T-helper 1 cell treated with Interleukin-12 subunit alpha and Interleukin-12 subunit beta and Interleukin-4 antibody, amounts not matched to agents 30 ng/mL and 1 ng/mL, for 36 hours (primary cell): ENCODE results near the gene NCF2. TPM values are rescaled to one million over a fixed set of nuclear protein-coding genes. Genes with fewer than 3 reads are reported as not detected.

ENCODE experiments used
- intact Hi-C: fragments of 100-400 bp; cut with micrococcal nuclease; formaldehyde crosslinking; loops from one replicate; pipeline ENCODE4 v1.15.1; 2024
- total RNA-seq: library from RNA; stranded (reverse); gene quantifications from 2 replicates; pipeline ENCODE4 v1.2.3, GENCODE V29; 2022

The NCF2 gene
- total RNA-seq, 1 donor from 2014 or later = 28.1 TPM

DNA sequence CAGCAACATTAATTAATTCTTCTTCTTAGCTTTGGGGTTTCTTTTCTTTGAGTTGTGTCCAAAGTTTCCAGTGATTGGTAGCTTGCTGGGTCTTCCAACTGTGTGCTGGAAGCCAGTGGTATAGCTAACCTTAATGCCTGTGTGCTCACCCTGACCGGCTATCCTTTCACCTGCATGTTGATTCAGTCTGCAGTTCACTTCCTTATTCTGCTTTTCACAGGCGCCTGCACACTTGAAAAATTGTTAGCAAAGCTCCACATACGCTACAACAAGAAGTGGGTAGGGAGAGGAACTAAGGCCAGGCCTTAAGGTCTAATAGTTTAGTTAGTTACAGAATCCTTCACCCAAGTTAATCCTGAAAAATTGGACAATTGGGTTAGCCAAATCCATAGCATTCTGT is 35.7 kb downstream of the NCF2 start:
- intact Hi-C loops = loop anchor here (10.0 kb wide), 1 partner anchor 670 kb away; no protein-coding TSS in a partner anchor

DNA sequence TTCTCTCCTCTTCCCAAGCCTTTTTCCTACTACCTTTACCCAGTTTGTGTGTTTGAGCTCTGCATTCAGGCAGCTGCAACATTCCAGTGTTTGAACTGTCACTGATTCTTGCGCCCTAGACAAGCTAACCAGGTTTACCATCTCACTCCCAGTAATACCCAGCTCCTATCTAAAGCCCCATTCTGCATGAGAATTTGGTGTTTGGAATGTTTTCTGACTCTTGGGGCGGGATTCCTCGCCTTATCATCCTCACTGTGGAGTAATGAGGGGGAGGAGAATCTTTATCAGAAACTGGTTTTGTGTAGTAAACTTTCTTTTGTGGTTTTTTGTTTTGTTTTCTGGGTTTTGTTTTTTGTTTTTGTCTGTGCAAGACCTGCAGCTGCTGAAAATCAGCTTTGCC is 36.5 kb downstream of the NCF2 start:
- intact Hi-C loops = loop anchor here (10.0 kb wide), 1 partner anchor 669 kb away; no protein-coding TSS in a partner anchor

- intact Hi-C loops = loop anchor here (10.0 kb wide), 1 partner anchor 669 kb away; no protein-coding TSS in a partner anchor
These were observed 36.9 kb downstream of the NCF2 start for GRCh38 chr1:183553331-183553730.

DNA sequence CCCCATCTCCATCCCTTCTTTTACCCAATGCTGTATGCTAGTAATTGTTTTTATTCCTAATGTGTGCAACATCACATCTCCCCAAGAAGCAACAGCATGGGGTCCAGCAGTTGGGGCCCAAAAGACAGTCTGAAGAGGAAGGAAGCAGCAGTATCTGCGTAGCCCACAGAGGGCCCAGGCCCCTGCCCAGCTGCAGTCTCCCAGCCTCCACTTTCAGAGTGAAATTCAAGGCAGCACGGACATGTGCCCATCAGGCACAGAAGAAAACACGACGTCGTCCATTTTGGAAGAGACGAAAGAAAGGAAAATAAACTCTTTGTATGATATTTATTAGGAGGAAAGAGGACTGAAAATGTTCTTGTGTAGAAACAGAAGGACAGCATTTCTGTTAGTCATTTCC is 37.4 kb downstream of the NCF2 start:
- intact Hi-C loops = loop anchor here (10.0 kb wide), 1 partner anchor 668 kb away; no protein-coding TSS in a partner anchor

- intact Hi-C loops = loop anchor here (10.0 kb wide), 1 partner anchor 668 kb away; no protein-coding TSS in a partner anchor
These were observed 37.8 kb downstream of the NCF2 start for GRCh38 chr1:183552441-183552840.

GRCh38 chr1:183551924-183552323 is 38.3 kb downstream of the NCF2 start:
- intact Hi-C loops = loop anchor here (10.0 kb wide), 1 partner anchor 667 kb away; no protein-coding TSS in a partner anchor

DNA sequence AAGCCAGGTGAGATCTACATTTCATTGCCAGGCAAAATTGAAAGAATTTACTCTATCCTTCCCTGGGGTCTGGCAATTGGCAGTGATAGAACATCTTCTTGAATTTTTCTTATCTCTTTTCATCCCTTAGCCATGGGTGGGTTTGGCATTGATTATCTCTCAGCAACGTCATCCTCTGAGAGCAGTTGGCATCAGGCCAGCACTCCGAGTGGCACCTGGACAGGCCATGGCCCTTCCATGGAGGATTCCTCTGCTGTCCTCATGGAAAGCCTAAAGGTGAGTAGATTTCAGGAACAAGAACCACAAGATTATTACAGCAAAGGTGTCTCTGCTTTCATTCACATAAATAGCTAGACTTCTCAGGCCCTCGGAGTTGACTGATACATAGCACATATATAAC is 39.3 kb downstream of the NCF2 start:
- intact Hi-C loops = loop anchor here (10.0 kb wide), 1 partner anchor 666 kb away; no protein-coding TSS in a partner anchor

DNA sequence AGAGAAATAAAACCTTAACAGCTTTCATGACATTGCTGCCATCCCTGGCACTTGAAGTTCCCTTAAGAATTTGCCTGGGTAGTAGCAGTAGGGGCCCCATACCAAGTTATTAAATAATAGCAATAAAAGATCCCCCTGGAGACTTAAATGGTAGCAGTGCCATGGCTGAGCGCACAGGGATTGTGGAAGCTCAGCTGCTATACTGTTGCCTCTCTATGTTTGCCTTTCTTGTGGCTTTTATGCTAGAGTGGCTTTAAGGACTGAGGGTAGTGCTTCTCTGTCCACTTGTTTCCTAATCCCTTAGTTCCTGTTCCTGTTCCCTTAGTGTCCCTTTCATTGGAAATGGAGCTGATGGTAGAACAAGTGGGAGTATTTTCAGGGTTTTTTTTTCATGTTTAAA is 42.1 kb downstream of the NCF2 start:
- intact Hi-C loops = loop anchor here (2.0 to 10.0 kb wide), 2 partner anchors 17 to 367 kb away; no protein-coding TSS in a partner anchor

DNA sequence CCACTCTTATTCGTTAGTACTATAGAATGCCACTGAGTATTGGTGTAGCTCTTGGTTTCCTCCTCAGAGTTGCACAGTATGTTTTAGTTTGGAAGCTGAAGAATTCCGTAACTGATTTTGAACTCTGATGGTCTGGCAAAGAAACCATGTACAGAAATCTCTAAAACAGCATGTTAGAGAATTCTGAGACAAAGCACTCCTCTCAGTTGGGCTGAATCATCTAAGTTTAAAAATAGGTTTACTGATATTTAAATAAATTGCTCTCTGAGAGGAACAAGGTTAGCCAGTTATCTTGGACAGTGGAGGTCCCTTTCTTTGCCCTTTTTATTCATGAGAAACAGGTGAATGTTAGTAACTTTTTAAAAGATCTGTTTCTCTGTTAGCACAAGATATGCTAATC is 43.8 kb downstream of the NCF2 start:
- intact Hi-C loops = loop anchor here (10.0 kb wide), 1 partner anchor 368 kb away; no protein-coding TSS in a partner anchor

DNA sequence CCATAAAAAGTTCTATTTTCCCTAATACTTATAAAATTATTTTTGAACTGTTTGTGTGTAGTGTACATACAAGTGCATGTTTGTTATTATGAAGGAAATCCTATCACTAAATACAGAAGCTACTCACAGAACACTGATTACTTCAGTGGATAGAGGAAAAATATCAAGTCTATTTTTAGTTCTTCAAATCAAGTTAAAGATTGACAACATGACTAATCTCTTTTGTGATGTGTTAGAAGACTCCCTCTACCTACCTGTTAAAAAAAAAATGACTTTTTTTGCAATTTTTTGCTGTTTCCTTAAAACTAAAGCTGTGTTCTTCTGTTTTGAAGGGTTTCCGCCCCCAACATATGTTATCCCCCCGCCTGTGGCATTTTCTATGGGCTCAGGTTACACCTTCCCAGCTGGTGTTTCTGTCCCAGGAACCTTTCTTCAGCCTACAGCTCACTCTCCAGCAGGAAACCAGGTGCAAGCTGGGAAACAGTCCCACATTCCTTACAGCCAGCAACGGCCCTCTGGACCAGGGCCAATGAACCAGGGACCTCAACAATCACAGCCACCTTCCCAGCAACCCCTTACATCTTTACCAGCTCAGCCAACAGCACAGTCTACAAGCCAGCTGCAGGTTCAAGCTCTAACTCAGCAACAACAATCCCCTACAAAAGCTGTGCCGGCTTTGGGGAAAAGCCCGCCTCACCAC is 45.5 kb downstream of the NCF2 start:
- intact Hi-C loops = loop anchor here (10.0 kb wide), 1 partner anchor 370 kb away; no protein-coding TSS in a partner anchor

DNA sequence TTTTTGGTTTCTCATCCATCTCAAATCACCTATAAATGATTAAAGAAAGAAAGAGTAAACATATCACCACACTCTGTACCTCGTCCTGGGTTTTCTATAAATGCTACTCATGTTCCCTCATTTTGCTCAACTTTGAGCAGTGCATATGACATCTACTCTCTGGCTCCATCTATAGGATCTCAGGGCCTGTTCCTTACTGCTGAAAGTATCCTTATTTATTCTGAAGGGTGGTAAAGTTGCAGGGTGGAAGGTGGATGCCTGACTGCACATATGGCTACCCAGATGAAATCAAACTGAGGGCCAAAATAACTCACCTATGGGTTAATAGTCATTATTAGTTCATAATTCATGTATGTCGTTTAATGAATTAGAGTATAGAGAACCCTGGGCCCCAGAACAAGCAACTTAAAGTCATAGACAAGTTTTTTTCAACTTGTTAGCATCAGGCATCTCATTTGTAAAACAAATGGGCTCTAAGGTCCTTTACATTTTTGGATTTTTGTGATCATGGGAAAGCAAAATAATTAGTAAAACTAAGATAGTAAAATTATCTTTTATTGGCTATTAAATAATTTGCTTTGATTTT is 46.5 kb downstream of the NCF2 start:
- intact Hi-C loops = loop anchor here (1.0 to 10.0 kb wide), 6 partner anchors 73 to 581 kb away; no protein-coding TSS in a partner anchor

DNA sequence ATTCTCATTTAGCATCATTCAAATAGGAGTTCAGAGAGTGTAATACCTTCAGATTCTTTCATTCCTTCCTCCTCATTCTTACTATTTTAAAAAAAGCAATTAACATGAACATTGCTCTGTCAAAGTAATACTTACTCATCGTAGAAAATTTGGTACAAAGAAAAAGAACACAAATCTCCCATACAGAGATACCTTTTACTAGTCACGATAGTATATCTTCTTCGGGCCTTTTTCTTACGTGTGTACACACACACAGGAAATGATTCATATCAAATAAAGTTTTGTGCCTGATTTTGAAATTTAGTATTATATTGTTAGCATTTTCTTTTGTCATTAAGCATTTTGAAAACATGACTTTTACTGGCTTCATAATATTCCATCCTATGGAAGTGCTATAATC is 52.9 kb downstream of the NCF2 start:
- intact Hi-C loops = loop anchor here (2.0 kb wide), 1 partner anchor 15 kb away; no protein-coding TSS in a partner anchor

- intact Hi-C loops = no loop called here
These were observed 56.6 kb downstream of the NCF2 start for GRCh38 chr1:183533617-183534174.

GRCh38 chr1:183528577-183528976 is 61.7 kb downstream of the NCF2 start:
- intact Hi-C loops = no loop called here

DNA sequence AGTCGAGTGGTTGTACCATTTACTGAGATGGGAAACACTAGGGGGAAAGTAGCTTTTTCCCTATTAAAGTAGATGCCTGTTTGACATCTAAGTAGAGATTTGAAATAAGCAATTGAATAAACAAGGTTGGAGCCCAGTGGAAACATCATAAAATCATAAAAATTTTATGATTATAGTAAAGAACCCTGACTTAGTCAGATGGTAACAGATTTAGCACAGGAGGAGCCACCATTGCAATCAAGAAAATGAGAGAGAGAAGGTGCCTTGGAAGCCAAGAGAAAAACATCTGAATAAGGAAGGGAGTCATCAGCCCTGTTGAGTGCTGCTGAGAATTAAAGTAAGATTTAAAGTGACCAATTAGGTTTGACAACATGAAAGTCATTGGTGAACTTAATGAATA is 68.2 kb downstream of the NCF2 start:
- intact Hi-C loops = loop anchor here (2.0 kb wide), 1 partner anchor 15 kb away; no protein-coding TSS in a partner anchor

GRCh38 chr1:183520379-183520778 is 69.9 kb downstream of the NCF2 start:
- intact Hi-C loops = no loop called here

DNA sequence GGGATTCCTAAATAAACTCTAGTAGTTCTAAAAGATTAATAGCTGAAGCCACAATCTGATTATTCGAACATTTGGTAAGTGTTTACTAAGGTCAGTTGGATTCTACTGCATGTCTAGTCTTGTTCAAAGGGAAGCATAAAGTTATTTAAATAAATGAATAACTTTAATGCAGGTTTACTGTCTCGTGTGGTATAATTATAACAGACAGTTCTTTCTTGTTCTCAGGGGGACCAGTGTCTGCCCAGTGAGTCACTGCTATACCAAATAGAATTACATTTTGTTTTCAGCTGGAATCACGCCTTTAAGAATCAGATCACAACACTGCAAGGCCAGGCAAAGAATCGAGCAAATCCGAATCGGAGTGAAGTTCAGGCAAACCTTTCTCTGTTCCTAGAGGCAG is 72.9 kb downstream of the NCF2 start:
- intact Hi-C loops = no loop called here

DNA sequence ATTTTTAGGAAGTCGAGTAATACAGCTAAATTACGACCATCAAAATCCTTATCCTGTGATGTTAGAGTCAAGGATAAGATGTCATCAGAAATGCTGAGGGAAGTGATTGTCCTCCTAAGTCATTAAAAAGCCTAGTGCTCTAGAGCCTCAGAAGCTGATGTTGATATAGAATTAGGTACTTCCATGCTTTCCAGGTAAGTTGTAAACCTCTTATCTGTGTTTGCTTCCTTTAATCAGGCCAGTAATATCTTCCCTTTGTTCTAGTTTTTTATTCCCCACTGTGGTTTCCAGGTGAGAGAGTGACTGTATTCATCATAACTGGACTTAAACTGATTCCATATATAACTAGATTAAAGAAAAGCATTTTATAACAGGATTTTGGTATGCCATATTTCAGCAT is 73.5 kb downstream of the NCF2 start:
- intact Hi-C loops = no loop called here

GRCh38 chr1:183515002-183515689 is 75.1 kb downstream of the NCF2 start:
- intact Hi-C loops = no loop called here

GRCh38 chr1:183514235-183514634 is 76.0 kb downstream of the NCF2 start:
- intact Hi-C loops = no loop called here

DNA sequence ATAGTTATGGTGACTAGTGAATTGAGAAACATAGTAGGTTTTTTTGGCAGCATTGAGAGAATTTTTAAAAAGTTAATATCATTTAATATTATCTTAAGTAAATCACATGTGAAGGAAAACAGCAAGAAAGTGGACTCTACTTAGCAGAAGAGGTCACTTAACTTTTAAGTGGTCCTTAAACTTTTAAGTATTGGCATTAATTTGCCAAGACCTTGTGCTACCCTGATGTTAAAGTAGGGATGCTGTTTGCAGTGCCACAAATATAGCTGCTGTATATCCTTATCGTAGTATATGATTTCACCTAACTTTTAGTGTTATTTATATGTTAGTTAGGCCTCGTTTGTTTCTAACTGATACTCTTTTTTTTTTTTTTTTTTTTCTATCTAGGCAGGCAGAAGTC is 77.8 kb downstream of the NCF2 start:
- intact Hi-C loops = no loop called here
